Stomach (tissue), 4 donors: ENCODE measurements around the gene COMP.

Source experiments
- EP300 ChIP-seq: sonication (generic); formaldehyde crosslinking; IDR thresholded peaks from one replicate; pipeline ENCODE4 v1.6.1; 2017; ENCODE audit warnings: antibody characterized with exemption
- POLR2A ChIP-seq, 4 donors: fragments of 450-650 bp; IDR thresholded peaks; one replicate each; pipeline ENCODE4 v1.6.1; 2016; ENCODE audit warnings: antibody characterized with exemption in 4 of 4, control low read depth in 2 of 4, mild to moderate bottlenecking in 1 of 4, moderate library complexity in 1 of 4
- POLR2AphosphoS5 ChIP-seq, 3 donors: sonication (generic); formaldehyde crosslinking; IDR thresholded peaks; one replicate each; pipeline ENCODE4 v1.6.1; 2016; ENCODE audit warnings: antibody characterized with exemption in 3 of 3
- TF ChIP-seq, protein P1 (sequence below), 7 experiments: fragments of 450-650 bp in 4 of 7; fragments of 200-600 bp in 3 of 7; sonication (generic) in 3 of 7; IDR thresholded peaks; one replicate each; pipeline ENCODE4 v1.5.1; 2016 to 2019; ENCODE audit warnings: antibody characterized with exemption in 7 of 7, control low read depth in 2 of 7, mild to moderate bottlenecking in 1 of 7

DNA sequence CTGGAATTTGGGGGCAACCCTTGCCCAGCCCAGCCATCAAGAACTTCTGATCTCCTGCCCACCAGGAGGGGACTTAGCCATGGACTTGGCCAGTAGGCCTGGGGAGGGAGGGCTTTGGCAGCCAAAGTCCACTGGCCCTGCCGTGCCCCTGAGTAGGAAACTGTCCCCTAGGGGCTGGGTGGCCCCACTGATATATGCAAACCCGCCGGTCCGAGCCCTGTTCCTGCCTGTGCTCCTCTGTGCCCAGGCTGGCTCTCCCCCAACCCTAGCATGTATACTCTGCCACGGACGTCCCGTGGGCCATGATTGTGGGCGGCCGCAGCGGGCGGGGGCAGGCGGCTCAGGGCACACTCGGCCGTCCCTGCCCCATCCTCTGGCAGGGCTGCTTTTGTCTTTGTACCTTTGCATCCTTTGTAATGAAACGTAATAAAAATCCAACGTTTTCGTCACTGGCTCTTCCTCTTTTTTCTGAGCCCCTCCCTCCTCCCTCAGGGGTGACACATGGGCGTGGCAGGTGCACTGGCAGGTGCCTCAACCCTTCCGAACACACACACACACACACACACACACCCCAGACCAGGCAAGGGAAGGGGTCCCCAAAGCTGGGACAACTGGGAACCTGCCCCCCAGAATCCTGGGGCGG is 9.1 kb downstream of the COMP start:
- TF ChIP-seq, protein P1, sequence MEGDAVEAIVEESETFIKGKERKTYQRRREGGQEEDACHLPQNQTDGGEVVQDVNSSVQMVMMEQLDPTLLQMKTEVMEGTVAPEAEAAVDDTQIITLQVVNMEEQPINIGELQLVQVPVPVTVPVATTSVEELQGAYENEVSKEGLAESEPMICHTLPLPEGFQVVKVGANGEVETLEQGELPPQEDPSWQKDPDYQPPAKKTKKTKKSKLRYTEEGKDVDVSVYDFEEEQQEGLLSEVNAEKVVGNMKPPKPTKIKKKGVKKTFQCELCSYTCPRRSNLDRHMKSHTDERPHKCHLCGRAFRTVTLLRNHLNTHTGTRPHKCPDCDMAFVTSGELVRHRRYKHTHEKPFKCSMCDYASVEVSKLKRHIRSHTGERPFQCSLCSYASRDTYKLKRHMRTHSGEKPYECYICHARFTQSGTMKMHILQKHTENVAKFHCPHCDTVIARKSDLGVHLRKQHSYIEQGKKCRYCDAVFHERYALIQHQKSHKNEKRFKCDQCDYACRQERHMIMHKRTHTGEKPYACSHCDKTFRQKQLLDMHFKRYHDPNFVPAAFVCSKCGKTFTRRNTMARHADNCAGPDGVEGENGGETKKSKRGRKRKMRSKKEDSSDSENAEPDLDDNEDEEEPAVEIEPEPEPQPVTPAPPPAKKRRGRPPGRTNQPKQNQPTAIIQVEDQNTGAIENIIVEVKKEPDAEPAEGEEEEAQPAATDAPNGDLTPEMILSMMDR (IDR thresholded peaks at IDR 0.05), result no peak
- no peak for TF ChIP-seq POLR2A (IDR thresholded peaks at IDR 0.05)
- no peak for TF ChIP-seq EP300
- TF ChIP-seq POLR2AphosphoS5 (IDR thresholded peaks at IDR 0.05), result no peak
